Fibroblast of peridontal ligament (primary cell): Measurements from ENCODE around the gene AMT.

Experiments used
- DNase-seq: peaks from one replicate; pipeline ENCODE4 v3.0.0-alpha.2; 2010; ENCODE audit errors: extremely low read depth

Gene AMT

GRCh38 chr3:49388289-49388820, 33.9 kb downstream of the AMT start:
- DNase-seq, result no peak

GRCh38 chr3:49387721-49388120, 34.6 kb downstream of the AMT start:
- no peak for DNase-seq

GRCh38 chr3:49386056-49386756, 36.1 kb downstream of the AMT start:
- no peak for DNase-seq

- no peak for DNase-seq
Observed at GRCh38 chr3:49385617-49386016, 36.7 kb downstream of the AMT start.

- DNase-seq, result no peak
Observed at GRCh38 chr3:49383387-49383786, 38.9 kb downstream of the AMT start.

- peak; percentile 91 for DNase-seq
Observed at GRCh38 chr3:49378249-49378895, 43.9 kb downstream of the AMT start.

- DNase-seq, result no peak
Observed at GRCh38 chr3:49377483-49377882, 44.8 kb downstream of the AMT start.

- no peak for DNase-seq
Observed at GRCh38 chr3:49371946-49372345, 50.3 kb downstream of the AMT start.

GRCh38 chr3:49370585-49371290, 51.5 kb downstream of the AMT start:
- no peak for DNase-seq
